ENCODE data around the gene HTT-AS.

HTT-AS gene

DNA sequence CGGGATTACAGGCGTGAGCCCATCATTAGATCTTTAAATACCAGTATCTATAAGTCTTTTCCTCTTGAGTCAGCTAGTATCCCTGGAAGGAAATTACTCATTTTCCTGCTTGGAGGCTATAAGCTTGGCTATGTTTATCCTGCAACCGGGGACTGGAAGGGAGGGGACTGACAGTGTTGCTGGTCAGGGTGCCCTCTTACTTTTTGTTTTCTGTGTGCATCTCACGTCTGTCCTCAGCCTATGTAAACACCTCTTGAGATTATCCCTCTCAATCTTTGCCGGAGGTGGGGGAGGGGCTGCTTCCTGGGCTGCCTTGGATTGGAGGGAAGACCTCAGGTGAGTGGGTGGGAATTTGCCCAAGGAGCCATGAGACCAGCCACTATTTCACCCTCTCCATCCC lies 37.1 kb upstream of the HTT-AS start:
- Histone ChIP-seq H3K79me2 (ENCODE audit: insufficient read depth, low read length) (no peaks in the 10 kb centered on the region), H3K9me3 (ENCODE audit: insufficient read depth, low read depth, low read length) (no peaks in the 10 kb centered on the region), H3K4me3 (ENCODE audit: low read length, poor library complexity, severe bottlenecking) (no peak overlapping the region), H3K36me3 (ENCODE audit: insufficient read depth, low read length) (peaks cover 74% of the 10 kb centered on the region), H3K4me1 (ENCODE audit: insufficient read depth, low read length, poor library complexity, severe bottlenecking) (peaks cover 7% of the 10 kb centered on the region), H3K4me2 (ENCODE audit: low read depth, low read length, poor library complexity, severe bottlenecking) (no peak overlapping the region), H3K27me3 (ENCODE audit: insufficient read depth, low read length, poor library complexity, severe bottlenecking) (no peaks in the 10 kb centered on the region), H3K9me2 (replicated peaks; ENCODE audit: low read depth, low read length) (no peaks in the 10 kb centered on the region), H3K9ac (ENCODE audit: low read depth, low read length, poor library complexity, severe bottlenecking) (no peak overlapping the region), H4K20me1 (ENCODE audit: insufficient read depth, low read length, poor library complexity, severe bottlenecking) (no peaks in the 10 kb centered on the region), H2AFZ (ENCODE audit: low read length) (no peak overlapping the region), H3F3A (ENCODE audit: low read depth) (no peaks in the 10 kb centered on the region)
- no peak for TF ChIP-seq EZH2phosphoT487 (IDR thresholded peaks at IDR 0.05; ENCODE audit: borderline replicate concordance)
- TF ChIP-seq, protein P1, sequence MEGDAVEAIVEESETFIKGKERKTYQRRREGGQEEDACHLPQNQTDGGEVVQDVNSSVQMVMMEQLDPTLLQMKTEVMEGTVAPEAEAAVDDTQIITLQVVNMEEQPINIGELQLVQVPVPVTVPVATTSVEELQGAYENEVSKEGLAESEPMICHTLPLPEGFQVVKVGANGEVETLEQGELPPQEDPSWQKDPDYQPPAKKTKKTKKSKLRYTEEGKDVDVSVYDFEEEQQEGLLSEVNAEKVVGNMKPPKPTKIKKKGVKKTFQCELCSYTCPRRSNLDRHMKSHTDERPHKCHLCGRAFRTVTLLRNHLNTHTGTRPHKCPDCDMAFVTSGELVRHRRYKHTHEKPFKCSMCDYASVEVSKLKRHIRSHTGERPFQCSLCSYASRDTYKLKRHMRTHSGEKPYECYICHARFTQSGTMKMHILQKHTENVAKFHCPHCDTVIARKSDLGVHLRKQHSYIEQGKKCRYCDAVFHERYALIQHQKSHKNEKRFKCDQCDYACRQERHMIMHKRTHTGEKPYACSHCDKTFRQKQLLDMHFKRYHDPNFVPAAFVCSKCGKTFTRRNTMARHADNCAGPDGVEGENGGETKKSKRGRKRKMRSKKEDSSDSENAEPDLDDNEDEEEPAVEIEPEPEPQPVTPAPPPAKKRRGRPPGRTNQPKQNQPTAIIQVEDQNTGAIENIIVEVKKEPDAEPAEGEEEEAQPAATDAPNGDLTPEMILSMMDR (conservative IDR thresholded peaks at IDR 0.05; ENCODE audit: low read length), result no peak

GRCh38 chr4:3108211-3108610 lies 33.9 kb upstream of the HTT-AS start:
- Histone ChIP-seq H3K9me3 (ENCODE audit: insufficient read depth, low read depth, low read length) (no peaks in the 10 kb centered on the region), H3F3A (ENCODE audit: low read depth) (no peaks in the 10 kb centered on the region), H2AFZ (ENCODE audit: low read length) (no peak overlapping the region), H3K4me3 (ENCODE audit: low read length, poor library complexity, severe bottlenecking) (no peak overlapping the region), H3K27me3 (ENCODE audit: insufficient read depth, low read length, poor library complexity, severe bottlenecking) (no peaks in the 10 kb centered on the region), H3K9ac (ENCODE audit: low read depth, low read length, poor library complexity, severe bottlenecking) (no peak overlapping the region), H3K79me2 (ENCODE audit: insufficient read depth, low read length) (no peaks in the 10 kb centered on the region), H3K4me1 (ENCODE audit: insufficient read depth, low read length, poor library complexity, severe bottlenecking) (peaks cover 7% of the 10 kb centered on the region), H3K36me3 (ENCODE audit: insufficient read depth, low read length) (peaks cover 68% of the 10 kb centered on the region), H3K9me2 (replicated peaks; ENCODE audit: low read depth, low read length) (no peaks in the 10 kb centered on the region), H3K4me2 (ENCODE audit: low read depth, low read length, poor library complexity, severe bottlenecking) (peak overlapping the region; percentile 14), H4K20me1 (ENCODE audit: insufficient read depth, low read length, poor library complexity, severe bottlenecking) (no peaks in the 10 kb centered on the region)
- TF ChIP-seq, protein P1 (conservative IDR thresholded peaks at IDR 0.05; ENCODE audit: low read length), result no peak
- TF ChIP-seq EZH2phosphoT487 (IDR thresholded peaks at IDR 0.05; ENCODE audit: borderline replicate concordance), result no peak

- TF ChIP-seq, protein P1 (conservative IDR thresholded peaks at IDR 0.05; ENCODE audit: low read length), result no peak
- no peak for TF ChIP-seq EZH2phosphoT487 (IDR thresholded peaks at IDR 0.05; ENCODE audit: borderline replicate concordance)
- Histone ChIP-seq H3K9me3 (ENCODE audit: insufficient read depth, low read depth, low read length) (no peaks in the 10 kb centered on the region), H3K36me3 (ENCODE audit: insufficient read depth, low read length) (peaks cover 69% of the 10 kb centered on the region), H3K9ac (ENCODE audit: low read depth, low read length, poor library complexity, severe bottlenecking) (no peak overlapping the region), H3K4me1 (ENCODE audit: insufficient read depth, low read length, poor library complexity, severe bottlenecking) (peaks cover 7% of the 10 kb centered on the region), H3K79me2 (ENCODE audit: insufficient read depth, low read length) (no peaks in the 10 kb centered on the region), H3K9me2 (replicated peaks; ENCODE audit: low read depth, low read length) (no peaks in the 10 kb centered on the region), H3F3A (ENCODE audit: low read depth) (no peaks in the 10 kb centered on the region), H3K4me3 (ENCODE audit: low read length, poor library complexity, severe bottlenecking) (no peak overlapping the region), H3K4me2 (ENCODE audit: low read depth, low read length, poor library complexity, severe bottlenecking) (no peak overlapping the region), H4K20me1 (ENCODE audit: insufficient read depth, low read length, poor library complexity, severe bottlenecking) (no peaks in the 10 kb centered on the region), H2AFZ (ENCODE audit: low read length) (no peak overlapping the region), H3K27me3 (ENCODE audit: insufficient read depth, low read length, poor library complexity, severe bottlenecking) (no peaks in the 10 kb centered on the region)
Observed at GRCh38 chr4:3107691-3108121, 33.4 kb upstream of the HTT-AS start.

All from Loucy (cell line).